Central memory CD4-positive, alpha-beta T cell (primary cell): Measurements from ENCODE around the gene ACSL4.
"Not testable (repeated sequence)": the region's sequence is repeated elsewhere in the genome, so short reads cannot be mapped to it uniquely, and the experiment has no call there.

Experiments used
- DNase-seq: peaks from one replicate; pipeline ENCODE4 v3.0.0; 2022

The ACSL4 gene

DNA sequence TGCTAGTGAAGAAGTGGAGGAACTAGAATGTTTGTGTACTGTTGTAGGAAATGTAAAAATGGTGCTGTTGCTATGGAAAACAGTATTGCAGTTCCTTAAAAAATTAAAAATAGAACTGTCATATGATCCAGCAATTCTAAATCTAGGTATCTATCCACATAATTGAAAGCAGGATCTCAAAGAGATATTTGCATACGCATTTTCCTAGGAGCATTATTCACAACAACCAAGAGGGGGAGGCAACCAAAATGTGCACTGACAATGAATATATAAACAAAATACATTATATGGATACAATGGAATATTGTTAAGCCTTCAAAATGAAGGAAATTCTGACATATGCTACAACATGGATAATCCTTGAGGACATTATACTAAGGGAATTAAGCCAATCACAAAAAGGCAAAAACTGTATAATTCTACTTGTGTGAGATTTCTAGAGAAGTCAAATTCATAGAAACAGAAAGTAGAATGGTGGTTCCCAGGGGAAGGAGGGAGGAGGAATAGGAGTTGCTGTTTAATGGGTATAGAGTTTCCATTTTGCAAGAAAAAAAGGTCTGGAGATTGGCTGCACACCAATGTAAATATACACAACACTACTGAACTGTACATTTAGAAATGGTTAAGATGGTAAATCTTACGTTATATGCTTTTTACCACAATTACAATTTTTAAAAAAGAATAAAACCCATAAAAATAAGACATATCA is 72.5 kb downstream of the ACSL4 start:
- no peak for DNase-seq

- DNase-seq = no peak
Observed at GRCh38 chrX:109658391-109658790, 74.7 kb downstream of the ACSL4 start.

DNA sequence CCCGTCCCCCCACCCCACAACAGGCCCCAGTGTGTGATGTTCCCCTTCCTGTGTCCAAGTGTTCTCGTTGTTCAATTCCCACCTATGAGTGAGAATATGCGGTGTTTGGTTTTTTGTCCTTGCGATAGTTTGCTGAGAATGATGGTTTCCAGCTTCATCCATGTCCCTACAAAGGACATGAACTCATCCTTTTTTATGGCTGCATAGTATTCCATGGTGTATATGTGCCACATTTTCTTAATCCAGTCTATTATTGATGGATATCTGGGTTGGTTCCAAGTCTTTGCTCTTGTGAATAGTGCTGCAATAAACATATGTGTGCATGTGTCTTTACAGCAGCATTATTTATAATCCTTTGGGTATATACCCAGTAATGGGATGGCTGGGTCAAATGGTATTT is 75.7 kb downstream of the ACSL4 start:
- not testable (repeated sequence) for DNase-seq

GRCh38 chrX:109656774-109657173 is 76.3 kb downstream of the ACSL4 start:
- no peak for DNase-seq

DNA sequence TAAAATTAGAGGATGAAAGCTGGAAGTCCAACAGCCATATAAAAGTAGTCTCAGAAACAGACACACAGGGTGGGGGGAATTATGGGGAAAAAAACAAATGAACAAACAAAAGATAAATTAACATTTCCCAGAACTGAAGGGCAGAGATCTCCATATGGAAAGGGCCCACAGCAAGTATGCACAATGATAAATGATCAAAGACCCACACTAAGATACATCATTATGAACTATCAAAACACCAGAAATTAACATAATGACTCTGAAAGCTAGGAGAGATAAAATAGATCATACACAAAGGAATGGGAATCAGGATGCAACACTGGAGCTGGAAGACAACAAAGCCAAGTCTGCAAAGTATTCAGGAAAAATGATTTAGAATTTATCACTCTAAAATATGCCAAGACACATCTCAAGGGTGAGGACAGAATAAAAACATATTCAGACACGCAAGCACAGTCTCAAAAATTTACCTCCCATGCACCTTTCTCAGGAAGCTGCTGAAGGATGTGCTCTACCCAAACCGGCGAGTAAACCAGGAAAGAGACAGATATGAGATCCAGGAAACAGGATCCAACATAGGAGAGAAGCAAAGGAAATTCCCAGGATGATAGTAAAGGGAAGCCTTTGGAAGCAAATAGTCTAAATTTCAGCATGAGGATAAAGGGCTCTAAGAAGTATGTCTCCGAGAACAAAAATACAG is 77.4 kb downstream of the ACSL4 start:
- no peak for DNase-seq

GRCh38 chrX:109654516-109655109 is 78.4 kb downstream of the ACSL4 start:
- DNase-seq = no peak

DNA sequence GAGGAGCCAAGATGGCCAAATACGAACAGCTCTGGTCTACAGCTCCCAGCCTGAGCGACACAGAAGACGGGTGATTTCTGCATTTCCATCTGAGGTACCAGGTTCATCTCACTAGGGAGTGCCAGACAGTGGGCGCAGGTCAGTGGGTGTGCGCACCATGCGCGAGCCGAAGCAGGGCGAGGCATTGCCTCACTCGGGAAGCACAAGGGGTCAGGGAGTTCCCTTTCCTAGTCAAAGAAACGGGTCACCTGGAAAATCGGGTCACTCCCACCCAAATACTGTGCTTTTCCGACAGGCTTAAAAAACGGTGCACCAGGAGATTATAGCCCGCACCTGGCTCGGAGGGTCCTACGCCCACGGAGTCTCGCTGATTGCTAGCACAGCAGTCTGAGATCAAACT is 88.4 kb downstream of the ACSL4 start:
- not testable (repeated sequence) for DNase-seq

DNA sequence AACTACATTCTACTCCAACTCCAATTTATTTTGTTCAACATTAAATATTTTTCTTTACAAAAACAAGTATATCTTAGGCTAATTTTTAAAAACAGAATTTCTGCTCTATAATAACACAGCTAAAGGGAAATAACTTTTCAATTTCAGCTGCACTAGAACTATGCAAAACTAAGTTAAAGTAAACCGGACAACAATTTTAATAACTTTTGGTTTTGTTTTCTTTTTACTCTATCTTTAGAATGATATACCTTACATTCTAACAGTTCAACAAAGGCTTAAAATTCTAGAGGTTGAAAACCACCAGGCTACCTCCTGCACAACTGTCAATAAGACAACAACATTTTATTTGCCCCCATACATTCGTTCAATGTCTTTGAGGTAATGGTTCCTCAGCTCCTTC is 89.4 kb downstream of the ACSL4 start:
- DNase-seq = no peak

GRCh38 chrX:109638158-109638557 is 94.9 kb downstream of the ACSL4 start:
- DNase-seq = no peak

- not testable (repeated sequence) for DNase-seq
Observed at GRCh38 chrX:109637477-109637876, 95.6 kb downstream of the ACSL4 start.

GRCh38 chrX:109635146-109635545 is 97.9 kb downstream of the ACSL4 start:
- no peak for DNase-seq

DNA sequence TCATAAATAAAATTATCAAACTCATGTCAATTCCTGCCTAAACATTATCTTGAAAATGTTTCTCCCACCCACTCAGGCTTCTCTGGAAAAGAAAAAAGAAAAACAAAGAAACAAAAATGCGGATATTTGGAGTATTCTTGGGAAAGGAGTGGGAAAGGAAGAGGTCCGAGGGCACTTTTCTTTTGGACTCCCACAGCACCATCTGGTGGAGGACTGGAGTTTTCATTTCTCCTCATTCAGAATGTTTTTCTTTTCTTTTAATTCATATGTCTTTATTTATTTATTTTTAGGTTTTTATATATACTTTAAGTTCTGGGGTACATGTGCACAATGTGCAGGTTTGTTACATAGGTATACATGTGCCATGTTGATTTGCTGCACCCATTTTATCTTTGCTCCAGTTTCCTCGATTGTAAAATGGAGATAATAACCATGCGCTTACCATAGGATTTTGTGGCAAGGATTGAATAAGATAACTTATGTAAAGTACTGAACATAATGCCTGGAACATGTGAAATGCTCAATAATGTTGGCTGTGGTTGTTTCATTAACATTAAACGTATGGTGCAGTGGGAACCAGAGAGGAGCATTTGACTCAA is 100.1 kb downstream of the ACSL4 start:
- DNase-seq = no peak

GRCh38 chrX:109629310-109629709 is 103.7 kb downstream of the ACSL4 start:
- DNase-seq = no peak

- no peak for DNase-seq
Observed at GRCh38 chrX:109626637-109627036, 106.4 kb downstream of the ACSL4 start.

DNA sequence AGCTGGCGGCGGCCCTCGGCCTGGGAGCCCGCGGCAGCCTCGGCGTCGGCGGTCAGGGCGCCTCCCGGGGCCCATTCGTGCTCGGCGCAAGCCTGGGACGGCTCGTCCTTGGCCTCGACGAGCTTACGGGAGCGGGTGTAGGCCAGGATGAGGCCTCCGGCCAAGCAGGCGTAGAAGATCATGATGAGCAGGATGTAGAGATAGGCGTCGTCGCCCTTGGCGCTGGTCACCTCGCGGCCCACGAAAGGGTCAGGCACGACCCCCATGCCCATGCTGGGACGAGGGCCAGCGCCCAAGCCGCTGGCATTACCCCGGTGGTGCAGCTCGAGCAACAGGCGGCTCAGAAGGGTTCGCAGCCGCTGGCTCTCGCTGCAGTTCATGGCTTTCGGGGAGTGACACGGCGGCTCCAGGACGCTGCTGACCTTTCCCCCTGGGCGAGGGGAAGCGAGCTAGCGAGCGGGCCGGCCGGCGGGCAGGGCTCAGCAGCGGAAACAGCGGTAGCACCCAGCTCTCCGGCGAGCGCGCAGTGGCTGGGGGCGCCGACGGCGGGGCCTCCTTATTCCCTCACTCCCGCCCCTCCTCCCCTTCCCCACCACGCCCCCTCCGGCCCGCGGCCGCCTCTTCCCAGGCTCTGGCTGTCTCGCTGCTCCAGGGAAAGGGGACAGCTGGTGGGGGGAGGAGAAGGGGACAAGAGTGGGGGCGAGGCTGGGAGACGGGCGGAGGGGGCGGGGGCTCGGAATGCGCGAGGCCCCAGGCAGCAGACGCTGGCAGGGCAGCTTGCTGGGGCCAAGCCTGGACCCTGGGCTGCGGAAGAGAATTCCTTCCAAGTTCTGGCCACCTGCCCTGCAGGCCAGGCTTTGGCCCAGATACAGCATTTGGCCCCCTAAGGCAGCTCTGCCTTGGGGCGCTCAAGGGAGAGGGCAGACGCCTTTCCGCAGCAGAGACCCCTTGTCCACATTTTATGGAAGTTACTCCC is 108.1 kb downstream of the ACSL4 start, which contains the start of gene KCNE5:
KCNE5 (minus strand) TSS at position 532 of the 976 bp plus-strand sequence; CDS start at position 380, 152 bp downstream.
- no peak for DNase-seq

DNA sequence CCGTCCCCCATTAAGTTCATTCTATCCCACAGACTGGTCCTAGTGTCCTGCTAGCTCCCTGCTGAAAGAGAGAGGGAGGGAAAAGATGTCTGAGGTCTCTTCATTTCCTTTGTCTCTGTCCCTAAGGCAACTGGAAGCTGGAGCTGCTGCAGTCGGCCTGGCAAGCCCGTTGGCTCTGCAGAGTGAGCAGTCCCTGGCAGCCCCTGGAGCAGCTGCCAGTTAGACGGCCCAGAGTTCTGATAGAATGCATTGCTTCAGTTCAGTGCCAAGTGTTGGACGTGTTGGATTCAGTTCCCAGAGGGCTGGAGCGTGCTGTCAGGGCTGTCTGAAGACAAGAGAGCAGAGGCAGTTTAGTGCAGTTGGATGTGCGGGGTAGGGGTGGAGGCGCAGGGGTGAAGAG is 109.1 kb downstream of the ACSL4 start:
- DNase-seq = no peak

- DNase-seq = no peak
Observed at GRCh38 chrX:109622270-109622669, 110.8 kb downstream of the ACSL4 start.

- DNase-seq = no peak
Observed at GRCh38 chrX:109619771-109620170, 113.3 kb downstream of the ACSL4 start.

DNA sequence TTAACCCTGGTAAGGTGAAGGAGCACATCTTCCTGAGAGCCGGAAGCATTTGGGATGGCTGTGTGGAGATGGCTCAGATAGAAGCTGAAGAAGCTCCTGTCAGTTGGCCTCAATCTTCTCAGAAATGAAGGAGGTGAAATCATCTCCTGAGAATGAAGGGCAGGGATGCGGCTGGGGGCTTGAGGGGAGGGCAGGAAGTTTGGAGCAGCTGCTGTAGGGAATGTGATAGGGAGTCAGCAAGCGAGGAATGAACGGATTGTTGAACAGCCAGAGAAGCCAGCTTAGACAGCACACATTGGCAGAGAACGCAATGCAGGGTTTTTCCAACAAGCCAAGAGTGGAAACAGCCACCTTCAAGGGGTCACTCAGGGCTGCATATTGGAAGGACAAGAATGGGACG is 118.1 kb downstream of the ACSL4 start:
- no peak for DNase-seq

GRCh38 chrX:109601486-109601885 is 131.6 kb downstream of the ACSL4 start:
- no peak for DNase-seq

DNA sequence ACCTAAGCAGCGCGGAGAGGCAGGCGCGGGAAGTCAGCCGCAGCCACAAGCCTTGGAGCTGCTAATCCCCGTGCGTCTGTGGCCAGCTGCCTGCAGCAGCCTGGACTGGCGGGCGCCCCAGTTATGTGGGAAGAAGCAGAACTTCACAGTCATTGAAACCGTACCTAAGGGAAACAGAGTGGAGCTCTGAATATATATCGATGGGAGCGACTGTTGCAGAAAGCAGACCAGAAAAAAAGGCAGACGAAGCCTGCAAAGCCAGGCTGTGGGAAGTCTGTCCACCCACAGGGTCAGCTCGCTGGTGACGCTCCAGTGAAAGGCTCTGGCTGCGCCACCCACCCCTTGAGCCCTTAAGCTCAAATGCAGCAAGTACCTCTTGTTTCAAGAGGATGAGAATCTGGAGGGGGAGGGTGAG is 132.8 kb downstream of the ACSL4 start:
- DNase-seq = no peak

GRCh38 chrX:109596015-109596414 is 137.0 kb downstream of the ACSL4 start:
- no peak for DNase-seq
